ENCODE results near the gene CUL3.
"Not testable (repeated sequence)": the region's sequence is repeated elsewhere in the genome, so short reads cannot be mapped to it uniquely, and the experiment has no call there.

CUL3 gene

GRCh38 chr2:224585211-224586088, at the start of gene CUL3:
CUL3 (minus strand) TSS chr2:224585363; CDS start chr2:224585009, 354 bp downstream.
- DNase-seq = peak; percentile 98

- no peak for DNase-seq
Measured at GRCh38 chr2:224630659-224631550, 45.7 kb upstream of the CUL3 start.

GRCh38 chr2:224628416-224628815, 43.3 kb upstream of the CUL3 start:
- DNase-seq = no peak

GRCh38 chr2:224626735-224627134, 41.6 kb upstream of the CUL3 start:
- DNase-seq = no peak

GRCh38 chr2:224613543-224614286, 28.6 kb upstream of the CUL3 start:
- no peak for DNase-seq

GRCh38 chr2:224612578-224612977, 27.4 kb upstream of the CUL3 start:
- no peak for DNase-seq

- no peak for DNase-seq
Measured at GRCh38 chr2:224611938-224612337, 26.8 kb upstream of the CUL3 start.

- no peak for DNase-seq
Measured at GRCh38 chr2:224608104-224608503, 22.9 kb upstream of the CUL3 start.

- DNase-seq = not testable (repeated sequence)
Measured at GRCh38 chr2:224603746-224604500, 18.8 kb upstream of the CUL3 start.

- DNase-seq = peak; percentile 56
Measured at GRCh38 chr2:224602778-224603375, 17.7 kb upstream of the CUL3 start.

GRCh38 chr2:224601923-224602322, 16.8 kb upstream of the CUL3 start:
- no peak for DNase-seq

GRCh38 chr2:224598678-224599077, 13.5 kb upstream of the CUL3 start:
- no peak for DNase-seq

- DNase-seq = no peak
Measured at GRCh38 chr2:224596289-224596688, 11.1 kb upstream of the CUL3 start.

- DNase-seq = no peak
Measured at GRCh38 chr2:224595518-224595917, 10.4 kb upstream of the CUL3 start.

GRCh38 chr2:224594840-224595239, 9.7 kb upstream of the CUL3 start:
- DNase-seq = no peak

- peak; percentile 33 for DNase-seq
Measured at GRCh38 chr2:224591220-224591619, 6.1 kb upstream of the CUL3 start.

GRCh38 chr2:224586127-224586695, 1.0 kb upstream of the CUL3 start:
- DNase-seq = no peak

GRCh38 chr2:224584785-224585210, 365 bp downstream of the CUL3 start:
- DNase-seq = peak; percentile 37

- DNase-seq = no peak
Measured at GRCh38 chr2:224584111-224584784, 915 bp downstream of the CUL3 start.

GRCh38 chr2:224583033-224583432, 2.1 kb downstream of the CUL3 start:
- not testable (repeated sequence) for DNase-seq

GRCh38 chr2:224580248-224580647, 4.9 kb downstream of the CUL3 start:
- no peak for DNase-seq

Measured in GDM1 (cell line).